K562 (cell line): Measurements from ENCODE around the gene ZDHHC24. TPM values are rescaled to one million over a fixed set of nuclear protein-coding genes. Genes with fewer than 3 reads are reported as not detected.

Experiments used
- ATAC-seq: fragments of 200-7000 bp; cut with Tn5 transposase; 3 replicates; pipeline ENCODE4 v1.9.1; 2020; ENCODE audit warnings: moderate library complexity
- BruUV-seq: library from RNA; stranded (reverse); fragments of 400-500 nt; replicated peaks from 2 replicates; lab custom pipeline; 2021; lab: Mats Ljungman, UMichigan
- CTCF ChIA-PET: fragments of 300-600 bp; formaldehyde crosslinking; extraction: SDS; loops from one replicate; lab custom pipeline; 2021; ENCODE audit warnings: low intra/inter-chr PET ratio; lab: Yijun Ruan, JAX
- POLR2A ChIA-PET: fragments of 300-600, 350-650 bp; sonication (Branson Sonifier 250); formaldehyde crosslinking; extraction: SDS; loops from one replicate; lab custom pipeline; 2021; ENCODE audit warnings: antibody characterized with exemption, inconsistent platforms; lab: Yijun Ruan, JAX
- DNase-seq, 4 experiments: peaks; one replicate each; pipeline versions ENCODE4 v3.0.0 to v3.0.0-alpha.2; 2011 to 2018; ENCODE audit warnings: low spot score in 3 of 4, mixed read lengths in 3 of 4; ENCODE audit errors: extremely low read depth in 1 of 4
- FAIRE-seq: peaks from 2 replicates; lab custom pipeline; 2011; peaks lifted over from hg19 to GRCh38; lab: Jason Lieb, UNC
- H2AFZ ChIP-seq: 2 replicates; pipeline ENCODE4 v1.6.0; 2011; ENCODE audit warnings: low read depth, low read length, control low read depth, inconsistent platforms
- H3K27ac ChIP-seq: fragments of 200-600 bp; 3 replicates; pipeline ENCODE4 v1.8.0; 2011; ENCODE audit warnings: low read depth, mild to moderate bottlenecking, control low read depth, inconsistent platforms, low read length, moderate library complexity, mixed read lengths; ENCODE audit errors: extremely low read depth
- H3K27me3 ChIP-seq, 2 experiments: fragments of 300-600 bp in 1 of 2; 2 replicates in 1 of 2; 3 replicates in 1 of 2; pipeline versions ENCODE4 v1.6.0 to v1.8.0; 2011; ENCODE audit warnings: inconsistent platforms in 2 of 2, low read length in 2 of 2, mild to moderate bottlenecking in 1 of 2, mixed read lengths in 1 of 2, moderate library complexity in 1 of 2; ENCODE audit not compliant: control insufficient read depth in 2 of 2, insufficient read depth in 2 of 2
- H3K36me3 ChIP-seq: fragments of 300-600 bp; 3 replicates; pipeline ENCODE4 v1.8.0; 2011; ENCODE audit warnings: mild to moderate bottlenecking, low read length, inconsistent platforms; ENCODE audit not compliant: control insufficient read depth, insufficient read depth
- H3K4me1 ChIP-seq, 2 experiments: fragments of 200-600 bp in 1 of 2; replicated peaks in 1 of 2; 2 replicates in 1 of 2; 3 replicates in 1 of 2; pipeline versions ENCODE4 v1.5.1 to v1.8.0; 2011; ENCODE audit warnings: inconsistent platforms in 2 of 2, low read length in 2 of 2, mild to moderate bottlenecking in 1 of 2, mixed read lengths in 1 of 2, moderate library complexity in 1 of 2; ENCODE audit not compliant: control insufficient read depth in 2 of 2, insufficient read depth in 2 of 2
- H3K4me2 ChIP-seq: 2 replicates; pipeline ENCODE4 v1.6.1; 2011; ENCODE audit warnings: low read length, control low read depth, inconsistent platforms, mixed read lengths; ENCODE audit not compliant: insufficient read depth
- H3K4me3 ChIP-seq: fragments of 200-600 bp; sonication (generic), shearing (Covaris generic); 2 replicates; pipeline ENCODE4 v1.5.1; 2016; ENCODE audit warnings: control low read depth, inconsistent platforms
- H3K79me2 ChIP-seq: fragments of 200-600 bp; 3 replicates; pipeline ENCODE4 v1.8.0; 2011; ENCODE audit warnings: low read length, inconsistent platforms; ENCODE audit not compliant: control insufficient read depth, insufficient read depth
- H3K9ac ChIP-seq, 2 experiments: 2 replicates each; pipeline versions ENCODE4 v1.6.0 to v1.6.1; 2011; ENCODE audit warnings: low read depth in 2 of 2, low read length in 2 of 2, control low read depth in 1 of 2, inconsistent platforms in 1 of 2, mild to moderate bottlenecking in 1 of 2, mixed read lengths in 1 of 2; ENCODE audit not compliant: insufficient read depth in 1 of 2
- H3K9me1 ChIP-seq: one replicate; pipeline ENCODE4 v1.6.0; 2011; ENCODE audit warnings: inconsistent platforms, mild to moderate bottlenecking, low read length, moderate library complexity; ENCODE audit not compliant: control insufficient read depth, insufficient read depth
- H3K9me3 ChIP-seq: replicated peaks from 2 replicates; pipeline ENCODE4 v1.5.1; 2011; ENCODE audit warnings: low read depth, low read length, inconsistent platforms; ENCODE audit not compliant: control insufficient read depth, insufficient read depth
- H4K20me1 ChIP-seq: replicated peaks from 2 replicates; pipeline ENCODE4 v1.6.1; 2011; ENCODE audit warnings: low read length, inconsistent platforms, mixed read lengths; ENCODE audit not compliant: control insufficient read depth, insufficient read depth
- NR3C1 ChIP-seq: sonication (generic); formaldehyde crosslinking; IDR thresholded peaks from 2 replicates; pipeline ENCODE4 v1.8.1; 2022; ENCODE audit warnings: missing genetic modification reagents
- RBM39 ChIP-seq: fragments of 200-400 bp; formaldehyde crosslinking; optimal IDR thresholded peaks from 2 replicates; pipeline ENCODE3; 2018; ENCODE audit warnings: low read depth, low read length
- ZNF121 ChIP-seq: sonication (generic); formaldehyde crosslinking; conservative IDR thresholded peaks from 2 replicates; pipeline ENCODE4 v1.8.0; 2022; ENCODE audit warnings: missing genetic modification reagents
- WGBS: fragments of 100-300 bp; shearing (Covaris generic); methylation state at CpG from one replicate; pipeline ENCODE4 v1.1.6; 2016; ENCODE audit warnings: low coverage, mixed read lengths; ENCODE audit not compliant: insufficient coverage; ENCODE audit errors: missing lambda C conversion rate; 5-methylcytosine and 5-hydroxymethylcytosine counted together
- in situ Hi-C: fragments of 300-500 bp; cut with MboI; formaldehyde crosslinking; loops from 4 replicates; pipeline ENCODE4 v1.15.0; 2018; ENCODE audit warnings: inconsistent platforms, mixed read lengths
- intact Hi-C: fragments of 100-400 bp; cut with micrococcal nuclease; formaldehyde crosslinking; loops from 2 replicates; pipeline ENCODE4 v1.14.2; 2022
- polyA plus RNA-seq, 8 experiments: library from polyadenylated mRNA; depleted of rRNA in 4 of 8; stranded (reverse) in 5 of 8; unstranded in 3 of 8; fragments of >200 nt; fragmentation: Nextera tagmentation in 2 of 8; fragmentation: Illumina TruSeq in 1 of 8; extraction: Ambion mirVana in 2 of 8; extraction: Trizol in 1 of 8; gene quantifications; 2 replicates each; pipeline versions ENCODE4 v1.2.1 to v1.2.3, GENCODE V29; 2011 to 2014; ENCODE audit warnings: inconsistent platforms in 1 of 8, missing spikeins in 1 of 8
- total RNA-seq, 7 experiments: library from RNA; depleted of rRNA in 6 of 7; stranded (reverse); fragments of >200 nt in 6 of 7; fragmentation: Illumina TruSeq in 2 of 7; extraction: Trizol in 2 of 7; gene quantifications; 2 replicates each; pipeline versions ENCODE4 v1.2.1 to v1.2.3, GENCODE V29; 2011 to 2021; ENCODE audit warnings: low replicate concordance in 1 of 7
- TF ChIP-seq, protein P1 (sequence below): fragments of 200-600 bp; sonication (generic); IDR thresholded peaks from one replicate; pipeline ENCODE4 v1.6.1; 2012; ENCODE audit warnings: mild to moderate bottlenecking, low read depth, low read length, inconsistent platforms
- TF ChIP-seq, protein P2 (sequence below), 2 experiments: fragments of 450-650 bp in 1 of 2; sonication (generic) in 1 of 2; formaldehyde crosslinking in 1 of 2; IDR thresholded peaks in 1 of 2; conservative IDR thresholded peaks in 1 of 2; 2 replicates each; pipeline versions ENCODE4 v1.6.1 to v1.8.1; 2016 to 2023; ENCODE audit warnings: mild to moderate bottlenecking in 2 of 2, moderate library complexity in 2 of 2, inconsistent platforms in 1 of 2, missing genetic modification reagents in 1 of 2

The ZDHHC24 gene
- total and polyA plus RNA-seq, 9 of the 15 experiments (the other 6 are each of a cell fraction or from before 2014, with no cell fraction given), result 0.45 to 11.2 (median 2.7) TPM

DNA sequence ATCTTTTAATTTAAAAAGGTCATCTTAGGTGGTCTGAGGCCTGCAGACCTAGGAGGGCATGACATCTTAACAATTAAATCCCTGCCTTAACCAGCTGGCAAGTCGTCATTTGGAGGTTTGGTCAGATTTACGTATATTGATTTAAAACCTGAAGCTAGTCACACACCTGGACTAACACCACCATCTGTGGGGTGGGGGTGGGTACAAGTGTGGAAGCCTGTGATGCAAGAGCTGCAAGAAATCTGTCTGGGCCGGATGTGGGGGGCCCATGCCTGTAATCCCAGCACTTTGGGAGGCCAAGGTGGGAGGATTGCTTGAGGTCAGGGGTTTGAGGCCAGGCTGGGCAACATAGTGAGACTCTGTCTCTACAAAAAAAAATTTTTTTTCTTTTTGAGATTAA lies 35.4 kb upstream of the ZDHHC24 start:
- ChIA-PET POLR2A (interaction anchor here (0.5 to 1.2 kb wide), 5 partner anchors 32 to 311 kb away, joined by 3 to 4 read pairs (median 3); no protein-coding TSS in a partner anchor), CTCF (no interaction called here)
- H3K36me3 ChIP-seq, result no peaks in the 10 kb centered on the region
- H3K4me1 ChIP-seq, result peaks cover 3 to 5% of the 10 kb centered on the region in 2 experiments; a peak in 2 of 5 replicates
- in situ Hi-C loops, result no loop called here
- H3K27ac ChIP-seq, result no peak overlapping the region
- H3K9me3 ChIP-seq, result peaks cover 3% of the 10 kb centered on the region; the same call in 1 of the 2 replicates
- H3K27me3 ChIP-seq, result 0 out of 5 replicates have a peak, but pooled peaks cover 0 to 3% of the 10 kb centered on the region in 2 experiments
- H4K20me1 ChIP-seq, result no peaks in the 10 kb centered on the region
- TF ChIP-seq, protein P1, sequence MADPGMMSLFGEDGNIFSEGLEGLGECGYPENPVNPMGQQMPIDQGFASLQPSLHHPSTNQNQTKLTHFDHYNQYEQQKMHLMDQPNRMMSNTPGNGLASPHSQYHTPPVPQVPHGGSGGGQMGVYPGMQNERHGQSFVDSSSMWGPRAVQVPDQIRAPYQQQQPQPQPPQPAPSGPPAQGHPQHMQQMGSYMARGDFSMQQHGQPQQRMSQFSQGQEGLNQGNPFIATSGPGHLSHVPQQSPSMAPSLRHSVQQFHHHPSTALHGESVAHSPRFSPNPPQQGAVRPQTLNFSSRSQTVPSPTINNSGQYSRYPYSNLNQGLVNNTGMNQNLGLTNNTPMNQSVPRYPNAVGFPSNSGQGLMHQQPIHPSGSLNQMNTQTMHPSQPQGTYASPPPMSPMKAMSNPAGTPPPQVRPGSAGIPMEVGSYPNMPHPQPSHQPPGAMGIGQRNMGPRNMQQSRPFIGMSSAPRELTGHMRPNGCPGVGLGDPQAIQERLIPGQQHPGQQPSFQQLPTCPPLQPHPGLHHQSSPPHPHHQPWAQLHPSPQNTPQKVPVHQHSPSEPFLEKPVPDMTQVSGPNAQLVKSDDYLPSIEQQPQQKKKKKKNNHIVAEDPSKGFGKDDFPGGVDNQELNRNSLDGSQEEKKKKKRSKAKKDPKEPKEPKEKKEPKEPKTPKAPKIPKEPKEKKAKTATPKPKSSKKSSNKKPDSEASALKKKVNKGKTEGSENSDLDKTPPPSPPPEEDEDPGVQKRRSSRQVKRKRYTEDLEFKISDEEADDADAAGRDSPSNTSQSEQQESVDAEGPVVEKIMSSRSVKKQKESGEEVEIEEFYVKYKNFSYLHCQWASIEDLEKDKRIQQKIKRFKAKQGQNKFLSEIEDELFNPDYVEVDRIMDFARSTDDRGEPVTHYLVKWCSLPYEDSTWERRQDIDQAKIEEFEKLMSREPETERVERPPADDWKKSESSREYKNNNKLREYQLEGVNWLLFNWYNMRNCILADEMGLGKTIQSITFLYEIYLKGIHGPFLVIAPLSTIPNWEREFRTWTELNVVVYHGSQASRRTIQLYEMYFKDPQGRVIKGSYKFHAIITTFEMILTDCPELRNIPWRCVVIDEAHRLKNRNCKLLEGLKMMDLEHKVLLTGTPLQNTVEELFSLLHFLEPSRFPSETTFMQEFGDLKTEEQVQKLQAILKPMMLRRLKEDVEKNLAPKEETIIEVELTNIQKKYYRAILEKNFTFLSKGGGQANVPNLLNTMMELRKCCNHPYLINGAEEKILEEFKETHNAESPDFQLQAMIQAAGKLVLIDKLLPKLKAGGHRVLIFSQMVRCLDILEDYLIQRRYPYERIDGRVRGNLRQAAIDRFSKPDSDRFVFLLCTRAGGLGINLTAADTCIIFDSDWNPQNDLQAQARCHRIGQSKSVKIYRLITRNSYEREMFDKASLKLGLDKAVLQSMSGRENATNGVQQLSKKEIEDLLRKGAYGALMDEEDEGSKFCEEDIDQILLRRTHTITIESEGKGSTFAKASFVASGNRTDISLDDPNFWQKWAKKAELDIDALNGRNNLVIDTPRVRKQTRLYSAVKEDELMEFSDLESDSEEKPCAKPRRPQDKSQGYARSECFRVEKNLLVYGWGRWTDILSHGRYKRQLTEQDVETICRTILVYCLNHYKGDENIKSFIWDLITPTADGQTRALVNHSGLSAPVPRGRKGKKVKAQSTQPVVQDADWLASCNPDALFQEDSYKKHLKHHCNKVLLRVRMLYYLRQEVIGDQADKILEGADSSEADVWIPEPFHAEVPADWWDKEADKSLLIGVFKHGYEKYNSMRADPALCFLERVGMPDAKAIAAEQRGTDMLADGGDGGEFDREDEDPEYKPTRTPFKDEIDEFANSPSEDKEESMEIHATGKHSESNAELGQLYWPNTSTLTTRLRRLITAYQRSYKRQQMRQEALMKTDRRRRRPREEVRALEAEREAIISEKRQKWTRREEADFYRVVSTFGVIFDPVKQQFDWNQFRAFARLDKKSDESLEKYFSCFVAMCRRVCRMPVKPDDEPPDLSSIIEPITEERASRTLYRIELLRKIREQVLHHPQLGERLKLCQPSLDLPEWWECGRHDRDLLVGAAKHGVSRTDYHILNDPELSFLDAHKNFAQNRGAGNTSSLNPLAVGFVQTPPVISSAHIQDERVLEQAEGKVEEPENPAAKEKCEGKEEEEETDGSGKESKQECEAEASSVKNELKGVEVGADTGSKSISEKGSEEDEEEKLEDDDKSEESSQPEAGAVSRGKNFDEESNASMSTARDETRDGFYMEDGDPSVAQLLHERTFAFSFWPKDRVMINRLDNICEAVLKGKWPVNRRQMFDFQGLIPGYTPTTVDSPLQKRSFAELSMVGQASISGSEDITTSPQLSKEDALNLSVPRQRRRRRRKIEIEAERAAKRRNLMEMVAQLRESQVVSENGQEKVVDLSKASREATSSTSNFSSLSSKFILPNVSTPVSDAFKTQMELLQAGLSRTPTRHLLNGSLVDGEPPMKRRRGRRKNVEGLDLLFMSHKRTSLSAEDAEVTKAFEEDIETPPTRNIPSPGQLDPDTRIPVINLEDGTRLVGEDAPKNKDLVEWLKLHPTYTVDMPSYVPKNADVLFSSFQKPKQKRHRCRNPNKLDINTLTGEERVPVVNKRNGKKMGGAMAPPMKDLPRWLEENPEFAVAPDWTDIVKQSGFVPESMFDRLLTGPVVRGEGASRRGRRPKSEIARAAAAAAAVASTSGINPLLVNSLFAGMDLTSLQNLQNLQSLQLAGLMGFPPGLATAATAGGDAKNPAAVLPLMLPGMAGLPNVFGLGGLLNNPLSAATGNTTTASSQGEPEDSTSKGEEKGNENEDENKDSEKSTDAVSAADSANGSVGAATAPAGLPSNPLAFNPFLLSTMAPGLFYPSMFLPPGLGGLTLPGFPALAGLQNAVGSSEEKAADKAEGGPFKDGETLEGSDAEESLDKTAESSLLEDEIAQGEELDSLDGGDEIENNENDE, result no peak
- TF ChIP-seq NR3C1 (no peak), ZNF121 (CRISPR knock-in tag) (peak; percentile 66), RBM39 (no peak)
- TF ChIP-seq, protein P2, sequence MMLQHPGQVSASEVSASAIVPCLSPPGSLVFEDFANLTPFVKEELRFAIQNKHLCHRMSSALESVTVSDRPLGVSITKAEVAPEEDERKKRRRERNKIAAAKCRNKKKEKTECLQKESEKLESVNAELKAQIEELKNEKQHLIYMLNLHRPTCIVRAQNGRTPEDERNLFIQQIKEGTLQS (IDR thresholded peaks at IDR 0.05), result no peak
- TF ChIP-seq, protein P2 (CRISPR knock-in tag; conservative IDR thresholded peaks at IDR 0.05), result no peak
- no peak overlapping the region for H3K4me2 ChIP-seq
- DNase-seq (no peak), FAIRE-seq (no peak), ATAC-seq (no peak)
- no peak overlapping the region for H3K4me3 ChIP-seq
- 35% methylated on average over 3 of the region's 3 CpGs for WGBS
- intact Hi-C loops, result no loop called here
- H2AFZ ChIP-seq, result no peak overlapping the region
- H3K9me1 ChIP-seq, result no peaks in the 10 kb centered on the region
- no peaks in the 10 kb centered on the region for H3K79me2 ChIP-seq
- no peak overlapping the region for H3K9ac ChIP-seq
- BruUV-seq, result no TSS peak
